Stimulated activated CD4-positive, alpha-beta T cell treated with anti-CD3 and anti-CD28 coated beads, Interleukin-15, amount 100 ng/mL, for 1 hour (primary cell): Measurements from ENCODE around the gene EFNB3.

Source experiments
- DNase-seq, 2 donors: peaks; one replicate each; pipeline ENCODE4 v3.0.0-alpha.2; 2020; ENCODE audit warnings: low read depth in 1 of 2, low spot score in 1 of 2

Gene EFNB3

DNA sequence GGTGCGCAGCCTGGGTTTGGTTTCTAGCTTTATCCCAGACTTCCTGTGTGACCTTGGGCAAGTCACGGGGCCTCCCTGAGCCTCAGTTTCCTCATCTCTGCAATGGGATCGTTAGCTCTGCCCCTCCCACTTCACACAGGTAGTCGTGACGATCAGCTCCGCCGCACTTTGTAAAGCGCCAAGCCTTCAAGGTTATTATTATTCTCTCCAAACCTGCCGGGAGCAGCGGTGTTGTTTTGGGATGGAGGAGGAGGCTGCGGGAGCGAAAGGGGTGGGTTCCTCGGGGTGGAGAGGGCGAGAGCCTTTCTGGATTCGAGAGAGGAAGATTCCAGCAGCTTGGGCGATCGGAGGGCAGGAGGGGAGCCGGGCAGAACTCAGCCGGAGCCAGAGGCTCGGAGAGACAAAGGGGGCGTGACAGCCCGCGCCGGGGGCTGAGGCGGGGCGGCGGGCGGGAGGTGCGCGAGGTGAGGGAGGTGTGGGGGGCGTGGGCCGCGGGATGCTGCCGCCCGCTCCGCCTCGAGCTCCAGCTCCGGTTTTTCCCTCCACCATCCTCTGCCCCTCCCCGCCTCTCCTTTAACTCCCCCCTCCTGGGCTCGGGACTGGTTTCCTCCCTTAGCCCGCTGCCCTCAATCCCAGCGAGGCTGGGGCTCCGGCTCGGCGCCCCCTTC lies at the start of gene EFNB3:
TSS of gene EFNB3 (plus strand) at position 602 of the 668 bp plus-strand sequence. CDS start 397 bp downstream, outside the sequence.
- no peak for DNase-seq

DNA sequence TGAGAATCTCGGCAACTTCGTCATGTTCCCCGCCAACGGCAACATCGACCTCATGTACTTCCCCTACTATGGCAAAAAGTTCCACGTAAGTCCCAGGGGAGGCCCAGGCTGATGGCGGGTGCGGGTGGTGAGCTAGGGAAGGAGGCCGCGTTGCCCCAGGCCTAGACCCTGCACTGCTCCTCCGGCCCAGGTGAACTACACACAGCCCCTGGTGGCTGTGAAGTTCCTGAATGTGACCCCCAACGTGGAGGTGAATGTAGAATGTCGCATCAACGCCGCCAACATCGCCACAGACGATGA lies 49.5 kb upstream of the EFNB3 start:
- no peak for DNase-seq

GRCh38 chr17:7656958-7657609 lies 47.9 kb upstream of the EFNB3 start:
- DNase-seq, result no peak

GRCh38 chr17:7667656-7668406 lies 37.2 kb upstream of the EFNB3 start:
- no peak for DNase-seq

GRCh38 chr17:7668482-7668881 lies 36.5 kb upstream of the EFNB3 start:
- no peak for DNase-seq

GRCh38 chr17:7673239-7673638 lies 31.8 kb upstream of the EFNB3 start:
- no peak for DNase-seq

DNA sequence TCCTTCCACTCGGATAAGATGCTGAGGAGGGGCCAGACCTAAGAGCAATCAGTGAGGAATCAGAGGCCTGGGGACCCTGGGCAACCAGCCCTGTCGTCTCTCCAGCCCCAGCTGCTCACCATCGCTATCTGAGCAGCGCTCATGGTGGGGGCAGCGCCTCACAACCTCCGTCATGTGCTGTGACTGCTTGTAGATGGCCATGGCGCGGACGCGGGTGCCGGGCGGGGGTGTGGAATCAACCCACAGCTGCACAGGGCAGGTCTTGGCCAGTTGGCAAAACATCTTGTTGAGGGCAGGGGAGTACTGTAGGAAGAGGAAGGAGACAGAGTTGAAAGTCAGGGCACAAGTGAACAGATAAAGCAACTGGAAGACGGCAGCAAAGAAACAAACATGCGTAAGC lies 30.1 kb upstream of the EFNB3 start:
- no peak for DNase-seq

DNA sequence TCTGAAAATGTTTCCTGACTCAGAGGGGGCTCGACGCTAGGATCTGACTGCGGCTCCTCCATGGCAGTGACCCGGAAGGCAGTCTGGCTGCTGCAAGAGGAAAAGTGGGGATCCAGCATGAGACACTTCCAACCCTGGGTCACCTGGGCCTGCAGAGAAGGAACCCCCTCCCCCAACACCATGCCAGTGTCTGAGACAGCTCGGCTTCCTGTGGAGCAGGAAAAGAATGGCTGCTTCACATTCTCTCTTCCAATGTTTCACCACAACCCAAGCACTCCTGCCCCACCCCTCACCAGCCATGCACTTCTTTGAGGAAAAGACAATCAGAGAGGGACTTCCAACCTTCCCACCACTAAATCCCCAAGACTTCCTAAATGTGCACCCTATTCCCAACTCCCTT lies 28.5 kb upstream of the EFNB3 start:
- DNase-seq, result no peak

DNA sequence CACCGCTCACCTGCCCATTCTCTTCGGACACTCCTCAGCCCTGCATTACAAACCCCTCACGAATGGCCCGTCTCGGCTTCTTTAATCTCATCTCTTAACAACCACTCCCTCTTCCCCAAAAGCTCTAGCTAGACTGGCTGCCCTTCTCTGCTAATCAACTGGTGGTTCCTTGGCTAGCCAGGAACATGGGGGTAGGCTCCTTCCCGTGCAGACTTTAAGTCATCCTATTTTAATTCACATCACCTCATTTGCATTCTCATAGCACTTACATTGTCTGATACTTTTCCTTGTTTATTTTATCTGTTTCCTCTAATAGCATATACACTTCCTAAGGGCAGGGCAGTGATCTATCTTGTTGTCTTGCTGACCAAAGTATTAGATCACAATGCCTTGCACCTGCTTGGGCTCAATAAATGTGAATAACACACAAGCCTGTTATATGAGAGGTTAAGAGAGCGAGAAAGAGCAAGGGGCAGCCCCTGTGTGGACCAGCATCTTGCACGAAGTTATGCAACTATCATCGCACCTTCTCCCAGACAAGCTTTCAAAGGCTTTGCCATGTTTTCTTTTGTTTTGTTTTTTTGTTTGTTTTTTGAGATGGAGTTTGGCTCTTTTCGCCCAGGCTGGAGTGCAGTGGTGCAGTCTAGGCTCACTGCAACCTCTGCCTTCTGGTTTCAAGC lies 27.5 kb upstream of the EFNB3 start:
- no peak for DNase-seq

- no peak for DNase-seq
Observed at GRCh38 chr17:7684851-7685532, 20.0 kb upstream of the EFNB3 start.

DNA sequence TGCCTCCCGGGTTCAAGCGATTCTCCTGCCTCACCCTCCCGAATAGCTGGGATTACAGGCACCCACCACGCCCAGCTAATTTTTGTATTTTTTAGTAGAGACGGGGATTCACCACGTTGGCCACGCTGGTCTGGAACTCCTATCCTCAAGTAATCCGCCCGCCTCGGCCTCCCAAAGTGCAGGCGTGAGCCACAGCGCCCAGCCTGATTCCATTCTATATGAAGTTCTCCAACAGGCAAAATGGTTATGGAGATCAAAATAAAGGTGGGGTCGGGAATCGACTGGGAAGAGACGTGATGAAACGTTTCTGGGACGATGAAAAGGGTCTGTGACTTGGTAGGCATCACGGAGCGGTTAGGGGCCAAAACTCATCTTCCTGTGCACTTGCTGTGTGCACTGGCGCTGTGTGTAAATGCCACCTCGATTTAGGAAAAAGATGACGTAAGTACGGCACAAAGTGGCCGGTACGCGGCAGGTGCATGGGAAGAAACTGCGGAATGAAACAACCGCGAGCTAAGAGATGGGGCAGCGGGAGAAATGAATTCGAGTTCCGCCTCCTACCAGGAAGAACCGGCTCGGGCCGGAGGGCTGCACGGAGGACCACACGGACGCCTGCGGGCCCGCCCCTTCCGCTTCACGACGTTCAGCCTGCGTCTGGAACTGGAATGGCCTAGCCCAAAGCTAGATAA lies 19.3 kb upstream of the EFNB3 start:
- DNase-seq, result peak; percentile 72 to 79

DNA sequence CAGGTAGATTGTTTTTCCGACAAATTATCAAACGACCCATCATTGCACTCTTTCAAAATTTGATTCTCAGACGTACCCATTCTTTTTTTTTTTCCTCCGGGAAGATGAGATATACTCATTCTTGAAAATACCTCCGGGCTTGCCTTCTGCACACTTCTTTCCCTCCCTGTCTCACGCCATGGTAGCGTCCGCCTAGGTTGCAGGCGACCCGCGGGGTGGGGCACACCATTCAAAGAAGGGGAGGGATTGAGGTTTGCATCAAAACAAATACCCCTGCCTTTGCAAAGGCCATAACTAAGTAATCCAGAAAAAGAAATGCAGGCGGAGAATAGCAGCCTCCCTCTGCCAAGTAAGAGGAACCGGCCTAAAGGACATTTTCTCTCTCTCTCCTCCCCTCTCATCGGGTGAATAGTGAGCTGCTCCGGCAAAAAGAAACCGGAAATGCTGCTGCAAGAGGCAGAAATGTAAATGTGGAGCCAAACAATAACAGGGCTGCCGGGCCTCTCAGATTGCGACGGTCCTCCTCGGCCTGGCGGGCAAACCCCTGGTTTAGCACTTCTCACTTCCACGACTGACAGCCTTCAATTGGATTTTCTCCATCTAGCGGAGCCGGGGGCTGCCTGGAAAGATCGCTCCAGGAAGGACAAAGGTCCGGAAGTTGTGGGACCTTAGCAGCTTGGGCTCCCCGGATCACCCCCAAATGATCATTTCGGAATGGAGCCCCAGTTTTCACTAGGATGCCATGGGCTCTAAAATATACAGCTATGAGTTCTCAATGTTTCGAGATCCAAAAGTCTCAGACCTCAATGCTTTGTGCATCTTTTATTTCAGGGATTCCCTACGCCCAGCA lies 18.6 kb upstream of the EFNB3 start:
- DNase-seq, result peak; percentile 54 to 58

- peak; percentile 70 to 72 for DNase-seq
Observed at GRCh38 chr17:7687072-7687907, 17.7 kb upstream of the EFNB3 start, which contains the start of gene TP53. Gene TP53, minus strand, starts transcription at chr17:7687490. Its CDS starts 10,896 bp downstream, at chr17:7676594.

- DNase-seq, result peak; percentile 91 to 92
Observed at GRCh38 chr17:7687908-7688807, 16.8 kb upstream of the EFNB3 start, which contains the start of gene WRAP53. Gene WRAP53, plus strand, starts transcription at chr17:7688477. Its CDS starts 172 bp downstream, at chr17:7688649.

GRCh38 chr17:7688808-7689316 lies 16.1 kb upstream of the EFNB3 start:
- no peak for DNase-seq

GRCh38 chr17:7695586-7695985 lies 9.4 kb upstream of the EFNB3 start:
- no peak for DNase-seq

GRCh38 chr17:7697828-7698588 lies 7.0 kb upstream of the EFNB3 start:
- no peak for DNase-seq
